ENCODE results near the gene CDH23. TPM values are rescaled to one million over a fixed set of nuclear protein-coding genes. Genes with fewer than 3 reads are reported as not detected.

The CDH23 gene
- total and polyA plus RNA-seq, 9 of the 15 experiments (the other 6 are each of a cell fraction or from before 2014, with no cell fraction given) = 0.18 to 1.2 (median 0.47) TPM

DNA sequence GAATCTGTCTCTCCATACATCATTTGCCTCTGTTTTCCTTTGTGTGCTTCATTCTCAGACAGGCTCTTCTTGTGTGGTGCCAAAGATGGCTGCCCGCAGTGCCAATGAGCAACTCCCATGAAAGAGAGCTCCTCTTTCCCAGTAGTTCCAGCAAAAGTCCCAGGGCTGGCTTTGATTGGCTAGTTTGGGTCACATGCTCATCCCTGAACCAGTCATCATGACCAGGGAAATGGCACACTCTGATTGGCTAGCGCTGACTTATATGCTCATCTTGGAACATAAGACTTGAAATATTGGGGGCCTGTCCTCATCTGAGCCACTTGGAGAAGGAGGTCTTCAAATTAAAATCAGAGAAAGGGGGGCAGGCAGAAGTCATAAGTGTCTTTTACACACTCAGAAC lies 112.7 kb downstream of the CDH23 start:
- H3K27ac ChIP-seq (ENCODE audit: extremely low read depth, low read depth, low read length) = no peak overlapping the region
- BruUV-seq (replicated peaks) = no TSS peak
- DNase-seq (ENCODE audit: extremely low read depth in 1 of 4, low spot score in 3 of 4) (peak; percentile 16 to 78 (median 64)), ATAC-seq (no peak), FAIRE-seq (no peak)
- H3K4me1 ChIP-seq (replicated peaks in 1 of 2; ENCODE audit: control insufficient read depth in 2 of 2, insufficient read depth in 2 of 2, low read length in 2 of 2) = no peaks in the 10 kb centered on the region; a peak in 1 of 5 replicates
- intact Hi-C loops (cut with micrococcal nuclease) = no loop called here
- no peak overlapping the region for H2AFZ ChIP-seq (ENCODE audit: low read depth, low read length)
- H3K9me1 ChIP-seq (ENCODE audit: control insufficient read depth, insufficient read depth, low read length) = no peaks in the 10 kb centered on the region
- no peak overlapping the region for H3K4me3 ChIP-seq
- no peaks in the 10 kb centered on the region for H3K36me3 ChIP-seq (ENCODE audit: control insufficient read depth, insufficient read depth, low read length)
- peaks cover 42 to 73% of the 10 kb centered on the region in 2 experiments for H3K27me3 ChIP-seq (ENCODE audit: control insufficient read depth in 2 of 2, insufficient read depth in 2 of 2, low read length in 2 of 2)
- H3K4me2 ChIP-seq (ENCODE audit: insufficient read depth, low read length) = no peak overlapping the region
- H3K79me2 ChIP-seq (ENCODE audit: control insufficient read depth, insufficient read depth, low read length) = no peaks in the 10 kb centered on the region
- no peak overlapping the region for H3K9ac ChIP-seq (ENCODE audit: insufficient read depth in 1 of 2, low read depth in 2 of 2, low read length in 2 of 2)
- in situ Hi-C loops (cut with MboI) = no loop called here
- POLR2A ChIA-PET = interaction anchor here (2.3 kb wide), 1 partner anchor 10 kb away, joined by 5 read pairs; no protein-coding TSS in a partner anchor
- H4K20me1 ChIP-seq (replicated peaks; ENCODE audit: control insufficient read depth, insufficient read depth, low read length) = peaks cover 13% of the 10 kb centered on the region; the same call in 1 of the 2 replicates
- 0 out of 2 replicates have a peak, but pooled peaks cover 3% of the 10 kb centered on the region for H3K9me3 ChIP-seq (replicated peaks; ENCODE audit: control insufficient read depth, insufficient read depth, low read depth, low read length)
- CTCF ChIA-PET (ENCODE audit: low intra/inter-chr PET ratio) = no interaction called here
- 0% methylated on average over 2 of the region's 2 CpGs for WGBS (ENCODE audit: insufficient coverage, low coverage, missing lambda C conversion rate)
- TF ChIP-seq, protein P1, sequence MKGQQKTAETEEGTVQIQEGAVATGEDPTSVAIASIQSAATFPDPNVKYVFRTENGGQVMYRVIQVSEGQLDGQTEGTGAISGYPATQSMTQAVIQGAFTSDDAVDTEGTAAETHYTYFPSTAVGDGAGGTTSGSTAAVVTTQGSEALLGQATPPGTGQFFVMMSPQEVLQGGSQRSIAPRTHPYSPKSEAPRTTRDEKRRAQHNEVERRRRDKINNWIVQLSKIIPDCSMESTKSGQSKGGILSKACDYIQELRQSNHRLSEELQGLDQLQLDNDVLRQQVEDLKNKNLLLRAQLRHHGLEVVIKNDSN (CRISPR knock-in tag; IDR thresholded peaks at IDR 0.05) = peak; percentile 85
- no peak for TF ChIP-seq CREB1 (IDR thresholded peaks at IDR 0.05)
- TF ChIP-seq CREB1 (CRISPR knock-in tag; IDR thresholded peaks at IDR 0.05) = no peak
- TF ChIP-seq, protein P2, sequence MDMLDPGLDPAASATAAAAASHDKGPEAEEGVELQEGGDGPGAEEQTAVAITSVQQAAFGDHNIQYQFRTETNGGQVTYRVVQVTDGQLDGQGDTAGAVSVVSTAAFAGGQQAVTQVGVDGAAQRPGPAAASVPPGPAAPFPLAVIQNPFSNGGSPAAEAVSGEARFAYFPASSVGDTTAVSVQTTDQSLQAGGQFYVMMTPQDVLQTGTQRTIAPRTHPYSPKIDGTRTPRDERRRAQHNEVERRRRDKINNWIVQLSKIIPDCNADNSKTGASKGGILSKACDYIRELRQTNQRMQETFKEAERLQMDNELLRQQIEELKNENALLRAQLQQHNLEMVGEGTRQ (CRISPR knock-in tag; IDR thresholded peaks at IDR 0.05) = peak; percentile 76
- TF ChIP-seq, protein P3, sequence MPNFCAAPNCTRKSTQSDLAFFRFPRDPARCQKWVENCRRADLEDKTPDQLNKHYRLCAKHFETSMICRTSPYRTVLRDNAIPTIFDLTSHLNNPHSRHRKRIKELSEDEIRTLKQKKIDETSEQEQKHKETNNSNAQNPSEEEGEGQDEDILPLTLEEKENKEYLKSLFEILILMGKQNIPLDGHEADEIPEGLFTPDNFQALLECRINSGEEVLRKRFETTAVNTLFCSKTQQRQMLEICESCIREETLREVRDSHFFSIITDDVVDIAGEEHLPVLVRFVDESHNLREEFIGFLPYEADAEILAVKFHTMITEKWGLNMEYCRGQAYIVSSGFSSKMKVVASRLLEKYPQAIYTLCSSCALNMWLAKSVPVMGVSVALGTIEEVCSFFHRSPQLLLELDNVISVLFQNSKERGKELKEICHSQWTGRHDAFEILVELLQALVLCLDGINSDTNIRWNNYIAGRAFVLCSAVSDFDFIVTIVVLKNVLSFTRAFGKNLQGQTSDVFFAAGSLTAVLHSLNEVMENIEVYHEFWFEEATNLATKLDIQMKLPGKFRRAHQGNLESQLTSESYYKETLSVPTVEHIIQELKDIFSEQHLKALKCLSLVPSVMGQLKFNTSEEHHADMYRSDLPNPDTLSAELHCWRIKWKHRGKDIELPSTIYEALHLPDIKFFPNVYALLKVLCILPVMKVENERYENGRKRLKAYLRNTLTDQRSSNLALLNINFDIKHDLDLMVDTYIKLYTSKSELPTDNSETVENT (CRISPR knock-in tag; IDR thresholded peaks at IDR 0.05) = no peak
- no peak for TF ChIP-seq RERE (CRISPR knock-in tag; IDR thresholded peaks at IDR 0.05; ENCODE audit: borderline replicate concordance)
- TF ChIP-seq TRIM25 (IDR thresholded peaks at IDR 0.05; ENCODE audit: borderline replicate concordance) = no peak
- TF ChIP-seq THRB (CRISPR knock-in tag; conservative IDR thresholded peaks at IDR 0.05) = no peak
